HG03280 (cell line): Measurements from ENCODE around the gene RPLP1.

ENCODE experiments used
- ATAC-seq: cut with Tn5 transposase; IDR thresholded peaks from one replicate; pipeline ENCODE4 v1.9.1; 2021; ENCODE audit warnings: mild to moderate bottlenecking, moderate library complexity; ENCODE audit not compliant: unreplicated experiment

The RPLP1 gene

DNA sequence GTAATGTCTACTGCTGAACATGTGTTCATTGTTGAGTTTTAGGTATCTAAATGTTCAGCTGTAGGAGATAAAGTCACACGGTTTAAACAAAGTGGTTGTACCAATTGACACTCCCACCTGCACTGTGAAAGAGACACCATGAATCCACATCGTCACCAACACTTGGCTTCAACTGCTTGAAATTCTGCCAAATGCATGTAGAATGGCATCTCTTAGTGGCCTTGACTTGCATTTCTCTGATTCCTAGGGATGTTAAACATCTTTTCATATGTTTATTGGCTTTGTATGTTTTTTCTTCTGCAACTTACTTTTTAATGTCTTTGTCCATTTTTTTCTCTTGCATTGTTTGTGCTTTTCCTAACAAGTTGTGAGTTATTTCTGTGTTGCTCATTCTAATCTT is 43.4 kb downstream of the RPLP1 start:
- no peak for ATAC-seq

DNA sequence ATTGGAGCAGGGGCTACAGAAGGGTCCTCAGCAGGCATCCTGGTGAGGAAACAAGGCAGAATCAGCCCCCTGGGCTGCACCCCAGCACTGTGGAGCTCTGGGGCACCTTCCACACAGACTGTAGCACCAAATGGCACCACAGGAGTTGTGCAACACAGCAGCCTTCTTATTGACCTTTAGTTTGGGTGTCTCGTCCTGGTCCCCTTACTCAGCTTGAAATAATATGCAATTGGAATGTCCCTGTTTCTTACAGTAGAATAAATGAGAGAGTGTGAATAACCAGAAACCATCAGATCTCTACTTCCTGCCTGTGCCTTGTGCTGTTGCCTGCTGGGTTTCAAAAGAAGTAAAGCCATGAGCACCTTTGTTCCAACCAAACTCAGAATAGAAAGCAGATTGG is 44.5 kb downstream of the RPLP1 start:
- ATAC-seq: no peak

DNA sequence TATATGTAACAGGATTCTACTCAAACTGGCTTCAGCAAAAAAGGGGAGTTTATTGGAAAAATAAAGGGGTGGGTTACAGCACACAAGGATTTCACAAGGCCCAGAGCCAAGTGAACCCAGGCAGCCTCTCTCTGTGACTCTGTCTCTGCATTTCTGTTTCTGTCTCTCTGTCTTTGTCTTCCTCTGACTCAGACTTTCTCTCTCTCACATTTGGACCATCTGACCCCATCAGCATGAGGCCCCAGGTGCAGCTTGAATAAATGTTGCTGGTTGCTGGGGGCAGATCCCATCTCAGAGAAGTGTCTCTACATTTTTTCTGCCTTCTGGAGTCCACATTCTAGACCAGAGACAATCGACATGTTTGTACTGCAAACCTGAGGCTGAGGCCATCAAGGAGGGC is 45.0 kb downstream of the RPLP1 start:
- ATAC-seq: no peak

DNA sequence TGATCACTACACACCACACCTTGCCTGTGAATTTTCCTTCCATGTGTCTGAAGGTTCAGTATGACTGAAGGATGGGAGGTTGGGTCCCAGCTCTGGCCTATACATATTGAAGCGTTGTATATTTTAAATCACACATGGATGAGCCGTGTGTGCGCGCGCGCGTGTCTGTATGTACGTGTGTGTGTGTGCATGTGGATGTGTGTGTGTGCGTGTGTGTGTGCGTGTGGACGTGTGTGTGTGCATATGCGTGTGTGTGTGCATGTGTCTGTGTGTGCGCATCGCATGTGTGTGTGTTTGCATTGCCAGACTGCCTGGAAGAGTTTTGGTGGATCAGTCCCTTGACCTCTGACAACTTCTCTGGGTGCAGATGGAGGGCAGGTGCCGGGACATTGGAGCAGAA is 45.7 kb downstream of the RPLP1 start:
- no peak for ATAC-seq

DNA sequence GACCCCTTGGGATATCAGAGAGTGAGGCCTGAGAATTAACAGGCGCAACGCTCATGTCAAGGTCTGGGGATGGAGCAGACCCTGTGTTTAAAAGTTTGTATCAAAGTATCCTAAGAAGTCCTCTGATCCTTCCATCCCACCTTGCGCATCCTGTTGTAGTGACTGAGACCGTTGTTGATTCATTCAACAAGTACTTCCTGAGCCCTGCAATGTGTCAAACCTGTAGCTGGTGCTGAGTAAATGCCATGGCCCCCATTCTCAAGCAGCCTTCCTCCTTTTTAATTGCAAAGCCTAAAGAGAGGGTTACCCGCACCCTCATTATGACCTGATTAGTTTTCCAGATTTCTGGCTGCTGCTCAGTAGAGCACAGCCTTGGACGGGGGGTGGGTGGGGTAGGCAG is 46.4 kb downstream of the RPLP1 start:
- ATAC-seq: no peak

DNA sequence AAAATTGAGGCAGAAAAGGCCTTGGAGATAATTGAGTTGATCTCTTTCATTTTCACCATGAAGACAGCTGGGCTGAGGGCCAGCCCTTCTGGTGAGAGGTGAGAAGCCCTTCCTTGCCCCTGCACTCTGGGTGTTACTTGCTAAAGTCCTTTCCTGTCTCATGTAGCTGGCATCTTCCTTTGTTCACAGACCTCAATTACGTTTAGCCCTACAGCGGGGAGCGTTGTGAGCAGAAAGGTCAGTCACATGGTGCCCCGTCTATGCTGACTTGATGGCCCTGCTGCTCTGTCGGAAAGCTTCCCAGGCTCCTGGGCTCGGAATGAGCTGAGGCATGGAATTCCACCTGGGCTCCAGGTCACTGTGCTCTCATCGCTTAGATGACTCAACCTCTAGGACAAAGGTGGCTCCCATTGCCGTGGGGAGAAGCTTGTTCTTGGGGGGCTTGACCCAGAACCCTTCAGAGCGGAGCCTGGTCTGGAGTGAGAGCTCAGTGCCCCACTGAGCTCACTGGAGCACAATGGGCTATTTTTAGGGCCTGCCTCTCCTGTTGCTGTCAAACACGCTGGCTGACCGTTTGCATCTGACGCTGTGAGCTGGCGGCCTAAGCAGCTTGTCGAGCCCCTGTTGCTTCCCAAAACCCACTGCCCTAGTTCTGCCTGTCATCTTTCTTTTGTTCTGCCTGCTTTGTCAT is 47.0 kb downstream of the RPLP1 start:
- ATAC-seq: no peak

DNA sequence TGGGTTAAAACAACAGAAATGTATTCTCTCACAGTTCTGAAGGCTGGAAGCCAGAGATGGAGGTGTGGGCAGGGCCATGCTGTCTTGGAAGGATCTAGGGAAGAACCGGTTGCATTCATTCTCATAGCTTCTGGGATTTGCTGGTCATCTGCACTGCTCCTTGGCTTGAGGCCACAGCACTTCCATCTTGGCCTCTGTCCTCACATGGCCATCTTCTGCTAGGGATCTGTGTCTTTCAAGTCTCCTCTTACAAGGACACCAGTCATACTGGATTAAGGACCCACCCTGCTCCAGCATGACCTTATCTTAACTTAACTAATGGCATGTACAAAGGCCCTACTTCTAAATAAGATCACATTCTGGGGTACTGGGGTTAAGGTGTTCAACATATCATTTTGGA is 47.7 kb downstream of the RPLP1 start:
- ATAC-seq: no peak

DNA sequence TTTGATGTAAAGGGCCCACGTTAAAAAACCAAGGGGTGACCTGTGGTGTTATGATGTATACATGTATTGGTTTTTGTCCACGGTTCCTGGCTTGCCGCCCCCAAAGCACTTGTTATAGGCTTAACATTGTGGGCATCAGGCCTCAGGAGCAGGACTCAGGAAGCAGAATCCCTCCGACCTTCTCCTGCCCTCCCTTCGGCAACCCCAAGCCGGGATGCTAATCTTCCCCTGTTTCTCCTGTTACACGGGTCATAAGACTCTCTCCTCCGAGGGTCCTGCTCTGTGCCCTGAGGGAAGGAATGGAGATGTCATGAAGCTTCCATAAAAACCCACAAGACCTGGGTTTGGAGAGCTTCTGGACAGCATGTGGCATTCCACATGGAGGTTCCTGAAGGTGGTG is 48.8 kb downstream of the RPLP1 start:
- ATAC-seq: no peak

DNA sequence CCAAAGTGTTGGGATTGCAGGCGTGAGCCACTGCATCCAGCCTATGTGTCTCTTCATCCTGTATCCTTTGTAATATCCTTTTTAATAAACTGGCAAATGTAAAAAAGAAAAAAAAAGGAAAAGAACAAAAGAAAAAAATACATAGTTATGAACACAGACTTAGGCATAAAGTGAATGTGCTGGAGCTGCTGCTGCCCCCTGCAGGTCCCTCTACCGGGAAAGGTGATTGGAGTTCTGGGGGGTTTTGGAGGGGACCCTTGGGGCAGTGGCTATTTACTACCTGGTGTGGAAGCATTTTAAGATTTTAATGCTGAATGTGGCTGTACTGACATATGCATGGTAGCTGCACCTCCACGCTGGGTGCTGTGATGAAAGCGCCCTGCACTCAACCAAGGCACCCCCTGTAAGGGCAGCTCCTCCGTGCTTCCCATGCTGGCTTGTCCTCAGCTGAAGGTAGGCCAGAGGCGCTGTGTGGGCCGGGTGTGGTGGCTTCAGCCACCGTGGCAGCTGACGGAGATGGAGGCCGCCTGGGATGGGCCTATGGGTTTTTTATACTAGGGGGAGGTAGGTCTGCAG is 49.9 kb downstream of the RPLP1 start:
- ATAC-seq: no peak

DNA sequence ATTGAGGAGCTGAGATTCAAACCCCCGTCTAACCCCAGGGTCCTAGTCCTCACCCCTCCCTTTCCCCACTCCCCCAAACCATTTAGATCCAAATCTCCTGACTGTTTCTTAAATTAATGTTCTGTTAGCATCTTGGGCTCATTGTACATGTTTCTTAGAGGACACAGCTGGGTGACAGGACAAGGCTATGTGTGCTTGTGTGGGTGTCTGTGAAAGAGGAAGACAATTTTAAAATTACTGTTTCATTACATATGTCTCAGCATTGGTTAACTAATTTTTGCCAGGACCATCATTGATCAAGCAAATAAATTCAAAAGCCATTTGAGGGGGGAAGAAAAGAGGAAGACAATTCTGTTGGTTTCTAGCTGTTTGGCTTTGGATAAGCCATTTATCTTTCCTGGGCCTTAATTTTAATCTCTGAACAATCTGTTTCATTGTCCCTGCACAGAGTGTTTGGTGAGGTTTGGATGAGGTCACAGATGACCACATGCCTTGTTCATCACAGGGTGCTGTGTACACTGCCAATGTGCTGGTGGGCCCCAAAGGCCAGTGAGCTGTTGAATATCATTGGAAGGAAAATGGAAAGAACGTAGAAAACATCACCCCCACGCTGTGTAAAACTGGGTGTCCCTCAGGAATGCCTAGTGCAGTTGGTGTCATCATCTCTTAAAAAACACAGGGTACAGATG is 51.9 kb downstream of the RPLP1 start:
- no peak for ATAC-seq
